GM18526 (cell line): ENCODE data around the gene PRR30.

Experiments used
- POLR2A ChIP-seq: IDR thresholded peaks from 3 replicates; pipeline ENCODE4 v1.6.1; 2011; ENCODE audit not compliant: insufficient read length; ENCODE audit errors: extremely low read depth

PRR30 gene

GRCh38 chr2:27162151-27163121 is 23.2 kb upstream of the PRR30 start:
- TF ChIP-seq POLR2A: no peak

DNA sequence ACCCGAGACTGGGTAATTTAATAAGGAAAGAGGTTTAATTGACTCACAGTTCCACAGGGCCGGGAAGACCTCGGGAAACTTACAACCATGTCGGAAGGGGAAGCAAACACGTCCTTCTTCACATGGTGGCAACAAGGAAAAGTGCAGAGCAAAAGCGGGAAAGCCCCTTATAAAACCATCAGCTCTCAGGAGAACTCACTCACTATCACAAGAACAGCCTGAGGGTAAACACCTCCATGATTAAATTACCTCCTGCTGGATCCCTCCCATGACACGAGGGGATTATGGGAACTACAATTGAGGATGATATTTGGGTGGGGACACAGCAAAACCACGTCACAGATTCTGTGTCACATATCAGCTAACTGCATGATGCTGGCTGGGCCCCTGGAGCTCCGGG is 21.0 kb upstream of the PRR30 start:
- no peak for TF ChIP-seq POLR2A

DNA sequence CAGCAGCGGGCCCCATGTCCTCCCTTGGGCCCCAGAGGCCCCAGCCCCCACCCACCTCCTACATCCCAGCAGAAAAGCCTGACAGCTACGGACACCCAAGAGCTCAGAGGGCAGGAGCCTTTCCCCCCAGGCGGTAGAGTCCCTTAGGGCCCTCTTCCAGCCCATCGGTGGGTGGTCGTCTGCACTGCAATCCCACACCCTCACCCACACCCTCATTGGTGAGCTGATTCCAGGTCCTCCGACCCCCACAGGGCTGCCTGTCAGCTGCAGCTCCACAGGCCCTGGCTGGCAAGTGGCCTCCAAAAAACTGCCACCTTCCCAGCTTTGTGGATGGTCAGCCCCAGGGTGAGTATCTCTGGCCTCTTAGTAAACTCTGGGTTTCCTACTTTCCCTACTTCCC is 20.1 kb upstream of the PRR30 start:
- TF ChIP-seq POLR2A: no peak

- no peak for TF ChIP-seq POLR2A
Measured at GRCh38 chr2:27158468-27158867, 19.3 kb upstream of the PRR30 start.

GRCh38 chr2:27155069-27155520 is 15.9 kb upstream of the PRR30 start:
- no peak for TF ChIP-seq POLR2A

- TF ChIP-seq POLR2A: no peak
Measured at GRCh38 chr2:27154488-27154887, 15.3 kb upstream of the PRR30 start.

- TF ChIP-seq POLR2A: no peak
Measured at GRCh38 chr2:27152796-27153464, 13.7 kb upstream of the PRR30 start.

- no peak for TF ChIP-seq POLR2A
Measured at GRCh38 chr2:27152102-27152795, 13.0 kb upstream of the PRR30 start.

DNA sequence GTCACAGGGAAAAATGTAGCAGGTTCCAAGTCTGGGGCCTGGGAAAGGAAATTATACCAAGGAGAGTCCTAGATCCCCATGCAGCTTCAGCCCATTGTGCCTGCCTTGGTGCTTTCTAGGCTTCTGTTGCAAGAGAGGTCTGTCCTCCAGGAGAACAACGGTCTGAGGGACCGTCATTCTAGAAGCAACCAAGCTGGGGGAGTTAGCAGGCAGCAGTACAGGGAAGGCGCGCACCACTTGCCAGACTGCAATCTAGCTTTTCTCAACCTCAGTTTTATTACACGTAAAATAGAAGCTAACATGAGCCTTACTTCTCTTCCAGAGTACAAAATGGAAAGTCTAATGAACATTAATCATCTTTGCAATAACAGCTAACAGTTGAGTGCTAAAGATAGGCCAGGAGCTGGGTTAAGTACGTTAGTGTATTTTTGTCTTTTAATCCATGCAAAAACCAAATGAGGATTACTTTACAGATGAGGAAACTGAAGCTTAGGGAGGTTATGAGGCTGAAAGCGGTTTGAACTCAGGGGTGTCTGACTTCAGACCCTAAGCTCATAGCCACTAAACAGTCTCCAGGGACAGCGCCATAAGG is 11.5 kb upstream of the PRR30 start:
- no peak for TF ChIP-seq POLR2A

DNA sequence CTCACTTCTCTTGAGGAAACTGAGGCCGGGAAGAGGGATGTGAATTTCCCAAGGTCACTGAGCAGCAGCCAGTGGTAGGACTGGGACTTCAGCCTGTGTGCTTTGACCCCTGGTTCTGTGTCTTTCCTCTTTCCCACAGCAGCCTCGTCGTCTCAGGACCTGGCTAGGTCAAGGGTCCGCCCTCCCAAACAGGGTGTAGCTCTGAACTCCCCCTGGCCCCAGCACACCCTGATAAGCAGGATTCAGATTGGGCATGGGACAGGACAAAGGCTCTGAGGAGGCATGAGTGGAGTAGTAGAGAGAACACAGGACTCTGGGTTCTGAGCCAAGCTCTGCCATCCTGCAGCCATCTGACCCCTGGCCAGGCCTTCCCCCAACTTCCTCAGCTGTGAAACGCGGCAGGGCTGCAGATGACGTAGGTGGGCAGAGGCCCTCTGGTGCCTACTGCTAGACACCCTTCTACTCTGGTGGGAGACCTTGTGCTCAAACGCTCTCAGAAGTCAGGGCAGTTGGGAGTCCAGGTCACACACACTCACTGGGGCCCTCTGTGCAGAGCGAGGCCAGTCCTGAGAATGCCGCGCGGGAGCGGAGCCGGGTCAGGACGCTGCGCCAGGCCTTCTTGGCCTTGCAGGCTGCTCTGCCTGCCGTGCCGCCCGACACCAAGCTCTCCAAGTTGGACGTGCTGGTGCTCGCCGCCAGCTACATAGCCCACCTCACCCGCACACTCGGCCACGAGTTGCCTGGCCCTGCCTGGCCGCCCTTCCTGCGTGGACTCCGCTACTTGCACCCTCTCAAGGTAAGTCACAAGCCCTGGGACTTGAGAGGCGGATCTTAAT is 10.6 kb upstream of the PRR30 start:
- TF ChIP-seq POLR2A: no peak

DNA sequence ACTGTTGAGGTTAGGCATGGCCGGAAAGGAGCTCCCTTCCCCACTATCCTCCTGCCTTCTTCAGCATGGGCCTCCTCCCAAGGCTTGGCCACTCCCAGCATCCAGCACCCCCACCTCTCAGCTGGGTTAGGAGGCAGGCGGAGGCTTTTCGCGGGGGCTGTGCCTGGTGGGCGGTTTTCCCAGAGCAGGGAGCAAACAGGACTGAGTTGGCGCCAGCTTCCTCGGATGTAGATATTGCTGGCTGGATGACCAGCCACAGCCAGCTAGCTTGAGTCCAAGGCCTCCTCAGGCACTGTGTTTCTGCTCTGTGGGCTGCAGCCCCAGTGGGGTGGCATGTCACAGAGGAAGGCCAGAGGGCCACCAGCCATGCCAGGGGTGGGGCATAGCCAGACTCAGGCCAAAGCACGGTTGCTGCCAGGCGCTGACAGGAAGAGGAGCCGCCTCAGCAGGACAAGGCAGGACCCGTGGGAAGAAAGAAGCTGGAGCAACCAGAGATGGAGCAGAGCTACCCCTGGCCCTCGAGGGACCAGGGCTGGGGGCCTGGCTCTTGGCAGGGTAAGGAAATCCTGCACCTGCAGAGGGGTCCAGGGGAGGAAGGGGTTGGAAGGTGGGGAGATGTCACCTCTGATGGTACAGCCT is 9.7 kb upstream of the PRR30 start, which contains the start of gene TCF23:
TSS of gene TCF23 (plus strand) at position 204 of the 639 bp plus-strand sequence. CDS start at position 334, 130 bp downstream.
- no peak for TF ChIP-seq POLR2A

DNA sequence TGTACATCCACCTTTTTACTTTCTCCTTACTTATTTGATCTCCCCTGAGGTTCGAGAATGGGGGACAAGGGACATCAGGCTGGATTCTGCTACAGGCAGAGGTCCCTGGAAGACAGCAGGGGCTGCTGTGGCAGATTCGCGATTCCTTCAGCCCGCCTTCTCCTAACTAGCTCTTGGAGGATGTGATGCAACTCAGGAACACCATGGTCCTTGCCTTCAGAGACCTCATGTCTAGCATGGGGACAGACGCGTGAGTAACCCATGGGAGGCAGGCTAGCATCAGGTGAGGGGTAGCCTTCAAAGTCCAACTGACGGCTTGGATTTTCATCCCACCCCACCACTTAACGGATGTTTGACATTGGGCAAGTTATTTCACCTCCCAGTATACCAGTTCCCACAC is 8.7 kb upstream of the PRR30 start:
- no peak for TF ChIP-seq POLR2A

GRCh38 chr2:27145682-27146081 is 6.5 kb upstream of the PRR30 start:
- TF ChIP-seq POLR2A: no peak

DNA sequence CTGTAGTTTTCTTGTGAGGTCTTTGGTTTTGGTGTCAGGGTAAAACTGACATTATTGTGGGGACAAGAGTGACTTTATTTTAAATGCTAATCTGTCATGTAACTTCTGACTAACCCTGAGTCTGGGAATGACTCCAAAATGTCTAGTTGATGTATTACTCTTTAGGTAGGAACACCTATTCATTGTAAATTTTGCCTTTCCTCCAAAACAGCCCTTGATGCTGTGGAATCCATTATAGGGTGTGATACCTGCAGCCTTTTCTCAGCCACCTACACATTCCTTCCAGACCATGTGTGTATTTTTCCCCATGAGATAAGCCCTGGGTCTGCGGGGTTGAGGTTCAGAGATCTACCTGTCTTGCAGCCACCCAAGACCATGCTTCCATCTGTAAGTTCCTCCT is 4.1 kb upstream of the PRR30 start:
- no peak for TF ChIP-seq POLR2A
